Epithelial cell of proximal tubule (primary cell): ENCODE data around the gene NFYC. TPM values are rescaled to one million over a fixed set of nuclear protein-coding genes. Genes with fewer than 3 reads are reported as not detected.

Experiments used
- DNase-seq: peaks from one replicate; pipeline ENCODE4 v3.0.0-alpha.2; 2011; ENCODE audit warnings: low read depth
- H3K4me3 ChIP-seq: 2 replicates; pipeline ENCODE4 v1.5.1; 2011; ENCODE audit warnings: low read depth, mild to moderate bottlenecking, low read length
- CTCF ChIP-seq: conservative IDR thresholded peaks from 2 replicates; pipeline ENCODE4 v1.5.1; 2012; ENCODE audit warnings: low read depth, mild to moderate bottlenecking, low read length
- total RNA-seq: library from RNA; depleted of rRNA; stranded (reverse); fragments of >200 nt; gene quantifications from 2 replicates; pipeline ENCODE4 v1.2.3, GENCODE V29; 2015

Gene NFYC
- total RNA-seq, 1 donor from 2014 or later = 50.5 TPM

GRCh38 chr1:40750451-40750908 is 59.0 kb downstream of the NFYC start:
- no peak overlapping the region for H3K4me3 ChIP-seq
- DNase-seq = no peak
- no peak for TF ChIP-seq CTCF

GRCh38 chr1:40751802-40752201 is 60.3 kb downstream of the NFYC start:
- DNase-seq = no peak
- no peak for TF ChIP-seq CTCF
- H3K4me3 ChIP-seq = no peak overlapping the region

- no peak for TF ChIP-seq CTCF
- DNase-seq = no peak
Measured at GRCh38 chr1:40753142-40753882, 61.8 kb downstream of the NFYC start.

GRCh38 chr1:40754201-40754600 is 62.7 kb downstream of the NFYC start:
- no peak for TF ChIP-seq CTCF
- DNase-seq = no peak
- H3K4me3 ChIP-seq = no peak overlapping the region

More at GRCh38 chr1:40753142-40753882, 61.8 kb downstream of the NFYC start:
- H3K4me3 ChIP-seq = no peak overlapping the region

GRCh38 chr1:40755067-40755466 is 63.6 kb downstream of the NFYC start:
- TF ChIP-seq CTCF = no peak
- H3K4me3 ChIP-seq = no peak overlapping the region
- DNase-seq = no peak

- no peak overlapping the region for H3K4me3 ChIP-seq
- TF ChIP-seq CTCF = no peak
- no peak for DNase-seq
Measured at GRCh38 chr1:40756523-40756922, 65.0 kb downstream of the NFYC start.

GRCh38 chr1:40757084-40757483 is 65.6 kb downstream of the NFYC start:
- TF ChIP-seq CTCF = no peak
- no peak overlapping the region for H3K4me3 ChIP-seq
- no peak for DNase-seq
